IMR-90 (cell line): ENCODE results near the gene CEP97. TPM values are rescaled to one million over a fixed set of nuclear protein-coding genes. Genes with fewer than 3 reads are reported as not detected.
"Not testable (repeated sequence)": the region's sequence is repeated elsewhere in the genome, so short reads cannot be mapped to it uniquely, and the experiment has no call there.

Experiments used
- ATAC-seq: fragments of 200-7000 bp; cut with Tn5 transposase; 2 replicates; pipeline ENCODE4 v1.9.1; 2020; ENCODE audit warnings: low read depth, mild to moderate bottlenecking, moderate library complexity
- BruUV-seq: library from RNA; stranded (reverse); fragments of 400-500 nt; replicated peaks from 2 replicates; lab custom pipeline; 2021; lab: Mats Ljungman, UMichigan
- CTCF ChIA-PET: fragments of 300-600 bp; formaldehyde crosslinking; extraction: SDS; loops from one replicate; lab custom pipeline; 2021; ENCODE audit warnings: antibody characterized with exemption; lab: Yijun Ruan, JAX
- POLR2A ChIA-PET: fragments of 300-600 bp; sonication (Branson Sonifier 250); formaldehyde crosslinking; loops from one replicate; lab custom pipeline; 2022; ENCODE audit warnings: antibody characterized with exemption; ENCODE audit not compliant: unreplicated experiment; lab: Charles Lee
- DNase-seq: peaks from one replicate; pipeline ENCODE4 v3.0.0; 2013
- H2AFZ ChIP-seq: replicated peaks from 2 replicates; pipeline ENCODE3; 2013; ENCODE audit warnings: low read length, mild to moderate bottlenecking; ENCODE audit not compliant: poor library complexity
- H2AK5ac ChIP-seq: 2 replicates; pipeline ENCODE4 v1.6.1; 2013; ENCODE audit warnings: low read depth, low read length, inconsistent platforms
- H2AK9ac ChIP-seq: replicated peaks from 2 replicates; pipeline ENCODE3; 2013; ENCODE audit warnings: mild to moderate bottlenecking, low read depth, low read length, moderate library complexity; ENCODE audit not compliant: poor library complexity
- H2BK120ac ChIP-seq: 2 replicates; pipeline ENCODE4 v1.6.1; 2013; ENCODE audit warnings: low read depth, low read length, inconsistent platforms
- H2BK15ac ChIP-seq: 3 replicates; pipeline ENCODE4 v1.6.1; 2013; ENCODE audit warnings: low read depth, low read length, inconsistent platforms
- H2BK20ac ChIP-seq: 2 replicates; pipeline ENCODE4 v1.6.1; 2013; ENCODE audit warnings: low read depth, mild to moderate bottlenecking, inconsistent platforms, low read length, moderate library complexity
- H2BK5ac ChIP-seq: 2 replicates; pipeline ENCODE4 v1.6.1; 2013; ENCODE audit warnings: mild to moderate bottlenecking, low read depth, low read length, inconsistent platforms; ENCODE audit not compliant: poor library complexity, severe bottlenecking
- H3K14ac ChIP-seq: replicated peaks from 2 replicates; pipeline ENCODE4 v1.6.1; 2013; ENCODE audit warnings: low read depth, low read length, inconsistent platforms
- H3K18ac ChIP-seq: 2 replicates; pipeline ENCODE4 v1.6.1; 2013; ENCODE audit warnings: low read depth, low read length, control low read depth
- H3K23ac ChIP-seq: 2 replicates; pipeline ENCODE4 v1.6.1; 2013; ENCODE audit warnings: low read depth, low read length, inconsistent platforms
- H3K27ac ChIP-seq: 2 replicates; pipeline ENCODE4 v1.5.1; 2013; ENCODE audit warnings: mild to moderate bottlenecking, control low read depth, low read length; ENCODE audit not compliant: insufficient read depth
- H3K27me3 ChIP-seq: 2 replicates; pipeline ENCODE4 v1.6.1; 2013; ENCODE audit warnings: low read length; ENCODE audit not compliant: control insufficient read depth, insufficient read depth
- H3K36me3 ChIP-seq: 2 replicates; pipeline ENCODE4 v1.6.1; 2013; ENCODE audit warnings: low read length, mixed read lengths; ENCODE audit not compliant: control insufficient read depth, insufficient read depth
- H3K4ac ChIP-seq: 2 replicates; pipeline ENCODE4 v1.6.1; 2013; ENCODE audit warnings: low read depth, low read length, inconsistent platforms
- H3K4me1 ChIP-seq: 2 replicates; pipeline ENCODE4 v1.6.1; 2013; ENCODE audit warnings: low read length, mixed read lengths; ENCODE audit not compliant: control insufficient read depth, insufficient read depth
- H3K4me2 ChIP-seq: 2 replicates; pipeline ENCODE4 v1.6.1; 2013; ENCODE audit warnings: low read depth, mild to moderate bottlenecking, control low read depth, low read length, moderate library complexity
- H3K4me3 ChIP-seq: 2 replicates; pipeline ENCODE4 v1.5.1; 2013; ENCODE audit warnings: low read depth, mild to moderate bottlenecking, control low read depth, low read length, moderate library complexity; ENCODE audit not compliant: insufficient read depth
- H3K56ac ChIP-seq: 2 replicates; pipeline ENCODE4 v1.6.1; 2013; ENCODE audit warnings: low read length, inconsistent platforms; ENCODE audit not compliant: insufficient read depth; ENCODE audit errors: extremely low read depth
- H3K79me1 ChIP-seq, 2 experiments: 2 replicates each; pipeline ENCODE4 v1.6.1; 2013; ENCODE audit warnings: low read length in 2 of 2, inconsistent platforms in 1 of 2, low read depth in 1 of 2
- H3K9ac ChIP-seq: 2 replicates; pipeline ENCODE4 v1.6.1; 2013; ENCODE audit warnings: low read depth, low read length, control low read depth
- H3K9me1 ChIP-seq: 2 replicates; pipeline ENCODE4 v1.6.1; 2013; ENCODE audit warnings: low read length, inconsistent platforms; ENCODE audit not compliant: insufficient read depth
- H3K9me3 ChIP-seq: 2 replicates; pipeline ENCODE4 v1.6.1; 2013; ENCODE audit warnings: low read length; ENCODE audit not compliant: control insufficient read depth, insufficient read depth
- H4K20me1 ChIP-seq: 2 replicates; pipeline ENCODE4 v1.6.1; 2013; ENCODE audit warnings: low read length, inconsistent platforms; ENCODE audit not compliant: insufficient read depth
- H4K5ac ChIP-seq: 2 replicates; pipeline ENCODE4 v1.6.1; 2013; ENCODE audit warnings: mild to moderate bottlenecking, low read depth, low read length, control low read depth
- H4K8ac ChIP-seq, 2 experiments: 2 replicates each; pipeline ENCODE4 v1.6.1; 2013; ENCODE audit warnings: low read depth in 2 of 2, low read length in 2 of 2, control low read depth in 1 of 2, inconsistent platforms in 1 of 2
- H4K91ac ChIP-seq: 2 replicates; pipeline ENCODE4 v1.6.1; 2013; ENCODE audit warnings: low read depth, low read length, inconsistent platforms; ENCODE audit not compliant: insufficient read depth
- WGBS, 2 experiments: methylation state at CpG; one replicate each; pipeline versions ENCODE4 v1.1.5 to v1.1.7; 2013; ENCODE audit warnings: missing lambda C conversion rate in 2 of 2; ENCODE audit not compliant: insufficient read length in 1 of 2; ENCODE audit errors: extremely low coverage in 2 of 2; 5-methylcytosine and 5-hydroxymethylcytosine counted together
- dilution Hi-C: fragments of 300-500 bp; cut with HindIII; formaldehyde crosslinking; loops from one replicate; pipeline ENCODE4 v1.14.3; 2018; ENCODE audit warnings: low sequenced_read_pairs; ENCODE audit not compliant: unreplicated experiment
- in situ Hi-C: fragments of 300-500 bp; cut with MboI; formaldehyde crosslinking; loops from 3 replicates; pipeline ENCODE4 v1.14.3; 2019; ENCODE audit warnings: low sequenced_read_pairs, inconsistent platforms, mixed read lengths
- intact Hi-C: fragments of 100-400 bp; cut with micrococcal nuclease; formaldehyde crosslinking; loops from 2 replicates; pipeline ENCODE4 v1.10.0; 2022
- polyA plus RNA-seq, 3 experiments: library from polyadenylated mRNA; depleted of rRNA; stranded (reverse); fragments of >200 nt; gene quantifications; 2 replicates each; pipeline ENCODE4 v1.2.3, GENCODE V29; 2012; ENCODE audit warnings: low replicate concordance in 1 of 3
- total RNA-seq: library from RNA; depleted of rRNA; stranded (reverse); fragments of >200 nt; gene quantifications from 2 replicates; pipeline ENCODE4 v1.2.3, GENCODE V29; 2012

The CEP97 gene
- total and polyA plus RNA-seq, 2 of the 4 experiments (the other 2 are of a cell fraction): 2.0 to 21.9 TPM

DNA sequence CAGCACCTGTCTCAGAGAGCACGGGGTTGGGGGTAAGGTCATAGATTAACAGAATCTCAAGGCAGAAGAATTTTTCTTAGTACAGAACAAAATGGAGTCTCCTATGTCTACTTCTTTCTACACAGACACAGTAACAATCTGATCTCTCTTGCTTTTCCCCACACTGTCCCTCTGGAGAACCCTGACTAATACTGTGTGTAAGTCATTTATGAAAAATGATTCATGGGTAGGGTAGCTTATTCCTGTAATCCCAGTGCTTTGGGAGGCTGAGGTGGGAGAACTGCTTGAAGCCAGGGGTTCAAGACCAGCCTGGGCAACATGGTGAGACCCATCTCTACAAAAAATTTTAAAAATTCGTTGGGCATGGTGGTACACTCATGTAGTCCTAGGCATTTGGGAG lies 19.8 kb upstream of the CEP97 start:
- H3K4ac ChIP-seq, H4K20me1 ChIP-seq, H3K9ac ChIP-seq, H3K18ac ChIP-seq, DNase-seq, H2BK5ac ChIP-seq, H2BK20ac ChIP-seq, H3K27ac ChIP-seq, H4K91ac ChIP-seq, H2AK5ac ChIP-seq, BruUV-seq, H4K5ac ChIP-seq, in situ Hi-C loops, H2AK9ac ChIP-seq, H2BK15ac ChIP-seq, H3K79me1 ChIP-seq, H3K4me3 ChIP-seq, H4K8ac ChIP-seq, H3K4me1 ChIP-seq, H2BK120ac ChIP-seq, H2AFZ ChIP-seq, H3K4me2 ChIP-seq, H3K14ac ChIP-seq, dilution Hi-C loops, H3K36me3 ChIP-seq, CTCF ChIA-PET, ATAC-seq, H3K9me1 ChIP-seq, POLR2A ChIA-PET, H3K9me3 ChIP-seq, H3K56ac ChIP-seq, H3K23ac ChIP-seq: not testable (repeated sequence)
- intact Hi-C loops: loop anchor here (10.0 kb wide), 1 partner anchor 520 kb away; no protein-coding TSS in a partner anchor
- H3K27me3 ChIP-seq: peaks cover 14% of the 10 kb centered on the region
- no CpG with 5 or more reads among the region's 2 CpGs for whole genome bisulfite sequencing, 2 experiments
